Stimulated activated CD4-positive, alpha-beta T cell treated with anti-CD3 and anti-CD28 coated beads, Interleukin-4, amount 100 ng/mL, for 24 hours (primary cell): Measurements from ENCODE around the gene C19orf25.

Source experiments
- DNase-seq: peaks from one replicate; pipeline ENCODE4 v3.0.0-alpha.2; 2020

Gene C19orf25

GRCh38 chr19:1427221-1427920 lies 51.6 kb downstream of the C19orf25 start:
- no peak for DNase-seq

GRCh38 chr19:1426736-1427135 lies 52.3 kb downstream of the C19orf25 start:
- DNase-seq, result no peak

GRCh38 chr19:1425902-1426301 lies 53.1 kb downstream of the C19orf25 start:
- no peak for DNase-seq

DNA sequence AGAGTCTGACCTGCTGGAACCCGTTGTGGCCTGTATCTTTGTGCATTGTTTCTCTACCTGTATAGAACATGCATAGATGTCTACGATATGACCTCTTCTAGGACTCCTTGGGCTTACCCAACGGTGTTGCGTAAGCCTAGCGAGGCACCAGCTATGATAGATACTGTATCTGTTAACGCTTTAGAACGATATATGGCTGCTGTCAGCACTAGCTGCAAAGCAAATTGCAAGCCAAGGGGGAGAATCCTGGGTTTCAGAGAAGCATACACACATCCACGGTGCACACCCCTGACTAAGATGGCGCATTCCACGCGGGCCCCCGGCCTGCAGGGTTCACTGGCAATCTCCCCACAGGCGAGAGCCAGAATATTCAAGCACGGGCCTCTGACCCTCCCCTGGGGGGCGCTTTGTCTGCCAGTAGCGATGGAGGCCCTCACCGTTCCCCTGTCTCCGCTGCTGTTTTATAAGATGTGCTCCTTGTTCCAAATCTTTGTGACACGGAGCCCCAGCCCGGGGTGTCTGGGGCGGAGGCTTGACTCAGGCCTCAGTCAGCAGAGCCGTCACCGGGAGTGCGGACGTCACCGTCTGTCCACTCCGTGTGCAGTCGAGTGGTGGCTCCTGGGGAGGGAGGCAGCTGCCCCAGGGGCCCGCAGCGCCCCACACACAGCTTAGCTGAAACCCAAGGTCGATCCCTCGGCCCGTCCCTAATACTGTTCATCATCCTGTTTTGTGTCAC lies 53.7 kb downstream of the C19orf25 start:
- no peak for DNase-seq

DNA sequence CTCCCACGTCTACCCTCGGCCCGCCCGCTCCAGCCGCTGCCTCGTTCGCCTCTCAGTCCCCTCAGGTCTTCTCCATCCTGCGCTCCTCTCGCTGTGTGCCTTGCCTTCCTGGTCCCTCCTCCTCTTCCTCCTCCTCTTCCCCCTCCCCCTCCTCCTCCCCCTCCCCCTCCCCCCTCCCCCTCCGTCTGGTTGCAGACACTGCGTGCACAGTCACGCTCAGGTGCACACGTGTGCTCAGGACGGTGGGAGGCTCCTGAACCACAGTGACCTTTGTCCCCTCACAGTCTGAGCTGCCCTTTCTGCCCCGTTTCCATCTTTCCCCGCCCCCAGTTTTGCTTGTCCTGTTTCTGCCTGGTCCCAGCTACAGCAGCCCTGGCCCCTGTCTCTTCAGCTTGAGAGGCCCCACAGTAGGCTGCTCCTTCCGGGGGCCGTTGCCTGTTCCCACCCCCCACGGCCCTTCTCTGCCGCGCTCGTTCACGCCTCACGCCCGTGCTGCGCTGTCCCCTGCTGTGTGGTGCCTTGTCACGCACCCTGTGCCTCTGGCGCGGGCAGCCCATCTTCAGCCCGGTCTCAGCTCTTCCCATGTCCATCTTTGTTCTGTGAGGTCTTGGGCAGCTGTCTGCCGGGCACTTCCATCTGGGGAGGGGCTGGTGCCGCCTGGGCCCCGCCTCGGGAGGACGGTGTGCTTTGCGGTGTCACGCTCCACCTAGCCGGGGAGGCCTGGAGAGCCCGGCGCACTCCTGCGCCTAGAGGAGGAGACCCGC lies 54.6 kb downstream of the C19orf25 start:
- DNase-seq, result no peak

GRCh38 chr19:1423436-1424191 lies 55.4 kb downstream of the C19orf25 start:
- DNase-seq, result no peak
